ELF-1 (cell line): ENCODE data around the gene SYCE3.

Experiments used
- DNase-seq: peaks from one replicate; pipeline ENCODE4 v3.0.0-alpha.2; 2016; ENCODE audit warnings: low read depth, low spot score

SYCE3 gene

GRCh38 chr22:50502096-50502495 is 60.6 kb downstream of the SYCE3 start:
- DNase-seq: no peak
